UCSD-AML1 (cell line): ENCODE measurements around the gene ZNF747.

Experiments used
- DNase-seq: peaks from one replicate; lab custom pipeline; 2025; ENCODE audit not compliant: unreplicated experiment; lab: John Stamatoyannopoulos, UW

Gene ZNF747

GRCh38 chr16:30534368-30535105, at the start of gene ZNF747:
Gene ZNF747 (minus strand): TSS chr16:30534858. CDS start chr16:30534679, 179 bp downstream.
- DNase-seq, result peak; percentile 94

GRCh38 chr16:30582611-30583340, 48.1 kb upstream of the ZNF747 start:
- no peak for DNase-seq

DNA sequence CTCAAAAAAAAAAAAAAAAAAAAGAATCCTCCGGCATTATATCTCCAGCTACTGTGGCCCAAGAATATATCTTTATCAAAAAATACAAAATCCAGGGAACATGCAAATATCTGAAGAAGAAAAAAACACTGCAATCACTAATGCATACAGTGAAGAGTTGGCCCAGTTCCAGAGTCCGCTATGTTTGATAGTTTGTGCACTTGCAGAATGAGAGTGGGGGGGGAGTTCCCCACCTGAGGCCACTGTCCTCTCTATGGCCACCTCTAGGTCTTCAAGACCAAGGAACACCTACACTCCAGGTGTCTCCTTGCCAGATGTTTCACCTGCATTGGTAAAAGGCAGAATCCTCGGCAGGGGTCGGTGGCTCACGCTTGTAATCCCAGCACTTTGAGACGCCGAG, 46.8 kb upstream of the ZNF747 start:
- no peak for DNase-seq

DNA sequence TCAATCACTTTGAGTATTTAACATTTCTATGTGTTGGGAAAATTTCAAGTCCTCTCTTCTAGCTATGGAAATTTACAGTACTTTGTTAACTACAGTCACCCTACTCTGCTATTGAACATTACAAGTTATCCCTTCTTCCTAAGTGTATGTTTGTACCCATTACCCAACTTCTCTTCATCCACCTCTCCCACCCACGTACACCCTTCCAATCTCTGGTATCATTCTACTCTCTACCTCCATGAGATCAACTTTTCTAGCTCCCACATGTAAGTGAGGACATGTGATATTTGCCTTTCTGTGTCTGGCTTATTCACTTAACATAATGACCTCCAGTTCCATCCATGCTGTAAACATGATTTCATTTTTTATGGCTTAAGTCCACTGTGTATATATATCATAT, 40.0 kb upstream of the ZNF747 start:
- DNase-seq, result no peak

GRCh38 chr16:30571445-30572322, 37.0 kb upstream of the ZNF747 start, which contains the start of gene ZNF688:
Gene ZNF688 (minus strand): TSS chr16:30571714. CDS start chr16:30571629, 85 bp downstream.
- peak; percentile 94 for DNase-seq

DNA sequence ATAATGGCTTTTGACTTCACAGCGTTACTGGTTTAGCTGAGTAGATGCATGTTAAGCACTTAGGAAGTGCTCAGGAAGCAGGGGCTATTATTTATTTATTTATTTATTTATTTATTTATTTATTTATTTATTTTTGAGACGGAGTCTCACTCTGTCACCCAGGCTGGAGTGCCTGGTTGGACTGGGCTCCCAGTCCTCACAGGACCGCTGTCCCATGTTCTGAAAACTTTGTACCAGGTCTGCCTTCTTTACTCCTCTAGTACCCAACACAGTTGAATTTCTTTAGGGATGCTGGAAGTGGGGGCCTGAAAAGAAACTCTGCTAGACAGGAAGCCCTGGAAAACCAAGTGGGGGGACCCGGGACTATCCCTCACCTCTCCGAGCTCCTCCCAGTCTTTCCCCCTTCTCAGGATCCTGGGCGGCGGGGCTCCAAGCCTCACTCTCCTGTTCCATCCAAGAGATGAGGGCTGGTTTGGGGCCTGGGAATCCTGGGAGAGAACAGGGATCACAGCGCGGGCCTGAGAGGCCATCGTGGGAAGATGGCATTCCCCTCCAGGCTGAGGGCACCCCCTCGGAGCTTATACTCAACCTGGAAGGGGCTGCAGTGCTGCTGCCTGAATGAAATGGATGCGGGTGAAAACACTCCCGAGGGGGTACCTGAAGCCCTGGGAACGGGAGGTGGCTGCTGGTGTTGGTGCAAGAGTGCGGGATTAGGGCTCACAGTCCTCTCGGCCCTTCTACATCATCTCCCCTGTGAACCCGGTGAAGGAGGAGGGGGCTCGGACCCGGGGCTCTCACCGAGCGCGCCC, 36.2 kb upstream of the ZNF747 start:
- no peak for DNase-seq

DNA sequence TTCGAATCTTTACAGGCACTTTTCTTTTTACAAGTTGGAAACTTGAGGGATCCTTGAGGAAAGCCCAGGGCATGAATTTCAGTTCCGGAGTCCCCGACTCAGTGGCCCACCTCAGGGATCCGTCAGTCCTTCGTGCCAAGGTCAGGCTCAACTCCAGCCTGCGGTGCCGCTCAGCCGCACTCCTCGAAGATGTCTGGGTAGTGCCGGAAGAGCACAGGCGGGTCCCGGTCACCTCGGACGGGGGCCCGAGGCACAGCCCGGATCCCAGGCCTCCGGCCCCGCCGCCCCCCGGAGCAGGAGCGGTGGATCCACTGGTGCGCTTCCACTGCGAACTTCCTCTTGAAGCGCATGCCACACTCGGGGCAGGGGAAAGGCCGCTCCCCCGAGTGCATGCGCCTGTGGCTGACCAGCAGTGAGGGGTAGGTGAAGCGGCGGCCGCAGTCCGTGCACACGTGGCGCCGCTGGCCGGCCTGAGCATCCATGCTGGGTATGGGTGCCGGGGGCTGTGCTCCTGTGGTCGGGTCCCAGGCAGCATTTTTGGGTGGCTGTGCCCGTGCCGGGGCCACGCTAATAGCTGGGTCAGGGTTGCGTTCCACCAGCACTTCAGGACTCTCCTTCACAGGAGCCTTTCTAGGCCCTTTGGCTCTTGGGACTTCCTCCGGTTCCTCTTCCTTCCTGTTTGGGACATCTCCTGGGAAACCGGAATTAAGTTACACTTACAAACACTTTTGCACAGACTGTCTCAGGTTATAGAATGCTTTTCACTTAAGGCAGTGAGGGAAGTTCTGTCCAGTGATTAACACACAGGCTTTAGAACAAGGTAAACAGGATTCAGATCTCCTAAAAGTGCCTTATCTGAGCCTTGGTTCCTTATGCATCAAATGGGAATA, 35.3 kb upstream of the ZNF747 start:
- DNase-seq, result no peak

DNA sequence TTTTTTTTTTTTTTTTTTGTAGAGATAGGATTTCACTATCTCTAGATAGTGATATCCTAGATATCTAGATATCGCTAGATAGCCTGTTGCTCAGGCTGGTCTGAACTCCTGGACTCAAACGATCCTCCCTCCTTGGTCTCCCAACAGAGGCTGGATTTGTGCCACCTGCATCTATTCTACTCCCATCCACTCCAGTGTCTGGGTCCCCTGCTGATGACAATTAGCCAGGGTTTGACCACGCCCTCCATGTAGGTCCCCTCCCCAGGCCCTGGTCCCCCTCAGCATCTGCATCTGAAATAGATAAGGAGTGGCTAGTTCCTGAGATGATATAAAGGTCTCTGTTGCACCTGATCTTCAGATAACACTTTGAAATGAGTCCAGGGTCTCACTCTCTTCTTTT, 34.6 kb upstream of the ZNF747 start:
- no peak for DNase-seq

DNA sequence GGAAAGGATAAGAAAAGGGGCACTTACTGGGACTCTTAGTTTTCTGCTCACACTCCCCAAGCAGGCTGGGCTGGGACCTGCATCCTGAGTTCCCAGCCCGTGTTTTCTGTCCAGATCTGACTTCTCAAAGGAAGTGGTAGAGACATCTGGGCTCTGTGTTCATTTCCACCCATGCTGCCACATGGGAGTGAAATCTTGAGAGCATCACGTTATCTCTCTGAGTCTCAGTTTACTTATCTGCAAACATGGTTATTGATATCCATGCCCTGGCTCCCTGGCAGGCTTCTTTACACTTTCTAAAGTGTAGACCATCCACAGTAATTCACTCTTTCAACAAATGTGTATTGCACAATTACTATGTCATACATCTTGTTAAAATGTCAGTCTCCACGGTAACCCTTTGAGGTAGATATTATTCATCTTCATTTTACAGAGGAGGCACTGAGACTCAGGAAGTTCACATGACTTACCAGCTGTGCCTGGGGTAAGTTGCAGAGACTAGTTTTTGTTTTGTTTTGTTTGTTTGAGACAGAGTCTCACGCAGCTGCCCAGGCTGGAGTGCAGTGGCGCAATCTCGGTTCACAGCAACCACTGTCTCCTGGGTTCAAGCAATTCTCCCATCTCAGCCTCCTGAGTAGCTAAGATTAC, 33.5 kb upstream of the ZNF747 start:
- DNase-seq, result no peak

- no peak for DNase-seq
These were observed 32.7 kb upstream of the ZNF747 start for GRCh38 chr16:30567160-30567990.

DNA sequence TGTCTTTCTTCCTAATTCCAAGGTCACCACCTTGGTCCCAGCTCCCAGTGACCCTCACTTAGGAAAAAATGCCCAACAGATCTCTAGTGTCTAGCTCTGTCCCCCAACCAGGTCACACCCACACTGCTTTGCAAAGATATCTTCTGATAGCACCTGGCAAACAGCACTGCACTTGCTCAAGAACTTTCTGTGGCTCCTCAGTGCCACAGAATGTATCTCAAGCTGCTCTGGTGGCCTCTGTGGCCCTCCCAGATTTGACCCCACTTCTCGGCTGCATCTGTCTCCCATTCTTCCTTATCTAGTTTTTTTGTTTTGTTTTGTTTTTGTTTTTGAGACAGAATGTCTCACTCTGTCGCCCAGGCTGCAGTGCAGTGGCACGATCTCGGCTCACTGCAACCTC, 31.9 kb upstream of the ZNF747 start:
- no peak for DNase-seq

DNA sequence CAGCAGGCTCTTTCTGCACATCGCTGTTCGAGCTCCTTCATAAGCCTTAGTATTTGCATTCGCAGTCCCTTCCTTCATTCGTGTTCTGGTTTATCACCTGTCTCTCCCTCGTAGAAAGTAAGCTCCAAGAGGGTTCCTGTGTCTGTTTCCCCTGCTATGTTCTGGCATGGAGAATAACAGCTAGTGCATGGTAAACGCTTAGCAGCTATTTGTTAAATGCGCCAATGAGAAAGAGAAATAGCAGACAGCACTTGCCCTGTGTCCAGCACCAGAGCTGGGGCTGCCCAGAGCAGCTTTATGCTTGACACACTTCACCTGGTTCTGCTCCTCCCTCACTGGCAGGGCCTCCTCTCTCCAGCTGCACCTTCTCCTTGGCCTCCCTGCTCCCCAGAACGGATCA, 31.3 kb upstream of the ZNF747 start:
- no peak for DNase-seq

DNA sequence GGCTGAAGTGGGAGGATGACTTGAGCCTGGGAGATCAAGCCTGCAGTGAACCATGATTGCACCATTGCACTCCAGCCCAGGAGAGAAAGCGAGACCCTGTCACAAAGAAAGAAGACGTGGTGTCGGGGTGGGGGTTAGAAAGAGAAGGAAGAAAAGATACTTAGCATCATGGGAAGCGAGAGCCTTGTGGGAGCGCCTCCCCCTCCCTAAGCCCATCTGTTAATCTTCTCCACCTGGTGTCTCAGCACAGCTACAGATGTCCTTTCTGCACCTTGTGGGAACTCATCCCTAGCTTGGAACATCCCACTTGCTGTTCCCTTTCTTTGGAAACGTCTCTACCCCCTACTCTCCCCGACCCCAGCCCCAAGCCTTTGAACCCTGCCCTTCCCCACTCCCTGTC, 30.9 kb upstream of the ZNF747 start:
- DNase-seq, result no peak

- DNase-seq, result peak; percentile 42
These were observed 27.4 kb upstream of the ZNF747 start for GRCh38 chr16:30562021-30562420.

- DNase-seq, result peak; percentile 73
These were observed 26.6 kb upstream of the ZNF747 start for GRCh38 chr16:30561089-30561816.

DNA sequence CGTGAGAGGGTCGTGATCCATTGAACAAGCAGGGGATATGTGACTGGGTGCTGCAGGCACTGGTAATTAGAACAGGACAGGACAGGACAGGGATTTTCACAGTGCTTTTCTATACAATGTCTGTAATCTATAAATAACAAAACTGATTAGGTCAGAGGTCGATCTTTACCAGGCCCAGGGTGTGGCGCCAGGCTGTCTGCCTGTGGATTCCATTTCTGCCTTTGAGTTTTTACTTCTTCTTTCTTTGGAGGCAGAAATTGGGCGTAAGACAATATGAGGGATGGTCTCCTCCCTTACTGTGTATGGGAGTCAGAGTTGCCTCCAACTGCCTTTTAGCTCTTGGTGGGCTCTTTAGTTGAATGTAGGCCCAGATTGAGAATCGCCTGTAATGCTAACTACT, 25.0 kb upstream of the ZNF747 start:
- DNase-seq, result no peak

DNA sequence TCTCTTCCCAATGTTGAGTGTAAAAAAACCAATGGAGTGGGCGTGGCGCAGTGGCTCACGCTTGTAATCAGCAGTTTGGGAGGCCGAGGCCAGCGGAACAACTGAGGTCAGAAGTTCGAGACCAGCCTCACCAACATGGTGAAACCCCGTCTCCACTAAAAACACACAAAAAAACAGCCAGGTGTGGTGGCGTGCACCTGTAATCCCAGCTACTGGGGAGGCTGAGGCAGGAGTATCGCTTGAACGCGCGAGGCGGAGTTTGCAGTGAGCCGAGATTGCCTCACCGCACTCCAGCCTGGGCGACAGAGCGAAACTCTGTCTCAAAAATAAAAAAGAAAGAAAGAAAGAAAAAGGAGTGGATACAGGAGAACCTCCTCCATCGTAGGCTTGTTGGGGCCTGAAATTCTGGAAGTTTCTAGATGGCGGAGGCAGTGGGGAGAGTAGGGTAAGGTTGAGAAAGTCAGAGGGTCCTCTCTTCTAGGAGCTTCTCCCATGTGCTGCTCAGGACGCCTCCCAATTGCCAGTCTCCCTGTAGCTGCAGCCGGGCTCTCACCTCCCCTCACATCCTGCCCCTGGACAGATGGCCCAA, 24.2 kb upstream of the ZNF747 start:
- DNase-seq, result no peak
